A549 (cell line): ENCODE data around the gene ISL1. TPM values are rescaled to one million over a fixed set of nuclear protein-coding genes. Genes with fewer than 3 reads are reported as not detected.

Experiments
- ATAC-seq, 2 experiments: fragments of 200-7000 bp in 1 of 2; fragments of >200 bp in 1 of 2; cut with Nextera tagmentation in 1 of 2; cut with Tn5 transposase in 1 of 2; 3 replicates each; pipeline versions ENCODE4 v1.8.0 to v1.9.1; 2018 to 2020; ENCODE audit warnings: mild to moderate bottlenecking in 1 of 2, moderate library complexity in 1 of 2
- CTCF ChIA-PET: fragments of 300-600 bp; sonication (Branson Sonifier 250); formaldehyde crosslinking; extraction: SDS; loops from one replicate; lab custom pipeline; 2021; ENCODE audit warnings: antibody characterized with exemption, inconsistent platforms; lab: Yijun Ruan, JAX
- POLR2A ChIA-PET: fragments of 350-600 bp; formaldehyde crosslinking; extraction: SDS; loops from one replicate; lab custom pipeline; 2021; ENCODE audit warnings: antibody characterized with exemption, inconsistent platforms; lab: Yijun Ruan, JAX
- DNase-seq, 2 experiments: peaks; one replicate each; pipeline versions ENCODE4 v3.0.0 to v3.0.0-alpha.2; 2011 to 2016; ENCODE audit warnings: low read depth in 1 of 2, low spot score in 1 of 2
- FAIRE-seq: peaks from 2 replicates; lab custom pipeline; 2011; peaks lifted over from hg19 to GRCh38; lab: Jason Lieb, UNC
- H3K27ac ChIP-seq, 2 experiments: fragments of >200 bp; sonication (Bioruptor Twin); formaldehyde crosslinking; 3 replicates each; pipeline ENCODE4 v1.5.1; 2016 to 2017
- H3K4me1 ChIP-seq: fragments of >200 bp; sonication (Bioruptor Twin); formaldehyde crosslinking; 3 replicates; pipeline ENCODE4 v1.6.1; 2016
- H3K4me2 ChIP-seq: fragments of >200 bp; sonication (Bioruptor Twin); formaldehyde crosslinking; 3 replicates; pipeline ENCODE4 v1.6.1; 2016
- H3K4me3 ChIP-seq: fragments of >200 bp; sonication (Bioruptor Twin); formaldehyde crosslinking; 3 replicates; pipeline ENCODE4 v1.5.1; 2016
- H3K9me3 ChIP-seq: fragments of >200 bp; sonication (Bioruptor Twin); formaldehyde crosslinking; 3 replicates; pipeline ENCODE4 v1.6.1; 2016
- BHLHE40 ChIP-seq: IDR thresholded peaks from 2 replicates; pipeline ENCODE4 v1.6.1; 2012; ENCODE audit warnings: low read depth, low read length, inconsistent platforms
- CEBPB ChIP-seq, 2 experiments: fragments of >200 bp in 1 of 2; sonication (Bioruptor Twin) in 1 of 2; formaldehyde crosslinking in 1 of 2; IDR thresholded peaks; 2 replicates each; pipeline ENCODE4 v1.6.1; 2012 to 2016
- CHD4 ChIP-seq: fragments of 200-600 bp; sonication (generic); IDR thresholded peaks from 2 replicates; pipeline ENCODE4 v1.6.1; 2016; ENCODE audit warnings: antibody characterized with exemption, mild to moderate bottlenecking, borderline replicate concordance
- EHF ChIP-seq: fragments of 250-450 bp; sonication (Bioruptor Pico); IDR thresholded peaks from 2 replicates; pipeline ENCODE4 v1.5.0; 2020; ENCODE audit warnings: mild to moderate bottlenecking
- EP300 ChIP-seq, 2 experiments: fragments of >200 bp; sonication (Bioruptor Twin); formaldehyde crosslinking; IDR thresholded peaks; 2 replicates in 1 of 2; 3 replicates in 1 of 2; pipeline ENCODE4 v1.6.1; 2016 to 2017
- FOSB ChIP-seq: fragments of 250-450 bp; sonication (Bioruptor Pico); IDR thresholded peaks from 2 replicates; pipeline ENCODE4 v1.5.0; 2020; ENCODE audit warnings: mild to moderate bottlenecking, moderate library complexity
- GATA3 ChIP-seq: IDR thresholded peaks from 2 replicates; pipeline ENCODE4 v1.6.1; 2012; ENCODE audit warnings: borderline replicate concordance
- HEYL ChIP-seq: fragments of 250-450 bp; sonication (Bioruptor Pico); IDR thresholded peaks from 2 replicates; pipeline ENCODE4 v1.8.0; 2021; ENCODE audit warnings: mild to moderate bottlenecking, moderate library complexity
- HOXB13 ChIP-seq: fragments of 250-450 bp; sonication (Bioruptor Pico); IDR thresholded peaks from 2 replicates; pipeline ENCODE4 v1.5.0; 2020; ENCODE audit warnings: low read depth, mild to moderate bottlenecking, moderate library complexity
- JUN ChIP-seq, 2 experiments: fragments of >200 bp; sonication (Bioruptor Twin); formaldehyde crosslinking; IDR thresholded peaks; 2 replicates in 1 of 2; 3 replicates in 1 of 2; pipeline ENCODE4 v1.6.1; 2016 to 2017
- KDM5A ChIP-seq: fragments of 200-600 bp; sonication (generic); IDR thresholded peaks from 2 replicates; pipeline ENCODE4 v1.6.1; 2016; ENCODE audit warnings: antibody characterized with exemption, mild to moderate bottlenecking
- NFE2L2 ChIP-seq: fragments of 150-350 bp; conservative IDR thresholded peaks from 2 replicates; pipeline ENCODE4 v1.6.1; 2014; ENCODE audit warnings: low read length
- NR3C1 ChIP-seq: fragments of >200 bp; sonication (Bioruptor Twin); formaldehyde crosslinking; IDR thresholded peaks from 3 replicates; pipeline ENCODE4 v1.6.1; 2017
- PHF8 ChIP-seq: fragments of 200-600 bp; sonication (generic); IDR thresholded peaks from 2 replicates; pipeline ENCODE4 v1.6.1; 2016; ENCODE audit warnings: low read depth, mild to moderate bottlenecking, antibody characterized with exemption, moderate library complexity, borderline replicate concordance
- RARB ChIP-seq: fragments of 250-450 bp; sonication (Bioruptor Pico); IDR thresholded peaks from 2 replicates; pipeline ENCODE4 v1.8.0; 2021; ENCODE audit warnings: mild to moderate bottlenecking, moderate library complexity
- RNF2 ChIP-seq: fragments of 200-600 bp; sonication (generic); IDR thresholded peaks from 2 replicates; pipeline ENCODE4 v1.6.1; 2016; ENCODE audit warnings: low read depth, mild to moderate bottlenecking, antibody characterized with exemption, moderate library complexity, borderline replicate concordance
- SREBF2 ChIP-seq: fragments of 450-650 bp; IDR thresholded peaks from 2 replicates; pipeline ENCODE4 v1.6.1; 2014; ENCODE audit warnings: mild to moderate bottlenecking, moderate library complexity
- ZFP36 ChIP-seq: fragments of 450-650 bp; IDR thresholded peaks from 2 replicates; pipeline ENCODE4 v1.6.1; 2014; ENCODE audit warnings: borderline replicate concordance; ENCODE audit not compliant: partially characterized antibody
- ZSCAN20 ChIP-seq: fragments of 250-450 bp; sonication (Bioruptor Pico); IDR thresholded peaks from 2 replicates; pipeline ENCODE4 v1.8.0; 2022; ENCODE audit warnings: mild to moderate bottlenecking, moderate library complexity
- WGBS: methylation state at CpG from one replicate; pipeline ENCODE4 v1.1.6; 2017; ENCODE audit errors: missing lambda C conversion rate; 5-methylcytosine and 5-hydroxymethylcytosine counted together
- polyA plus RNA-seq, 4 experiments: library from polyadenylated mRNA; depleted of rRNA in 3 of 4; stranded (reverse); fragments of >200 nt; fragmentation: RNase III in 1 of 4; extraction: RNeasy Plus Mini Kit Qiagen cat#74134 plus additional on column Dnase treatment in 1 of 4; gene quantifications; 2 replicates in 3 of 4; 3 replicates in 1 of 4; pipeline ENCODE4 v1.2.3, GENCODE V29; 2011 to 2017
- TF ChIP-seq, protein P1 (sequence below): fragments of 150-350 bp; IDR thresholded peaks from 2 replicates; pipeline ENCODE4 v1.6.1; 2014; ENCODE audit warnings: low read depth, mild to moderate bottlenecking, low read length
- TF ChIP-seq, protein P2 (sequence below): fragments of 450-650 bp; IDR thresholded peaks from 2 replicates; pipeline ENCODE4 v1.6.1; 2014; ENCODE audit warnings: antibody characterized with exemption
- TF ChIP-seq, protein P3 (sequence below): IDR thresholded peaks from 2 replicates; pipeline ENCODE4 v1.6.1; 2012
- TF ChIP-seq, protein P4 (sequence below): fragments of 250-450 bp; sonication (Bioruptor Pico); IDR thresholded peaks from 2 replicates; pipeline ENCODE4 v1.5.0; 2020; ENCODE audit warnings: low read depth, mild to moderate bottlenecking, moderate library complexity
- TF ChIP-seq, protein P5 (sequence below): fragments of >200 bp; sonication (Bioruptor Twin); formaldehyde crosslinking; IDR thresholded peaks from 3 replicates; pipeline ENCODE4 v1.5.1; 2016
- TF ChIP-seq, protein P6 (sequence below): IDR thresholded peaks from 2 replicates; pipeline ENCODE4 v1.6.1; 2012

ISL1 gene
- polyA plus RNA-seq, 2 of the 4 experiments (the other 2 are of a cell fraction), result not detected

DNA sequence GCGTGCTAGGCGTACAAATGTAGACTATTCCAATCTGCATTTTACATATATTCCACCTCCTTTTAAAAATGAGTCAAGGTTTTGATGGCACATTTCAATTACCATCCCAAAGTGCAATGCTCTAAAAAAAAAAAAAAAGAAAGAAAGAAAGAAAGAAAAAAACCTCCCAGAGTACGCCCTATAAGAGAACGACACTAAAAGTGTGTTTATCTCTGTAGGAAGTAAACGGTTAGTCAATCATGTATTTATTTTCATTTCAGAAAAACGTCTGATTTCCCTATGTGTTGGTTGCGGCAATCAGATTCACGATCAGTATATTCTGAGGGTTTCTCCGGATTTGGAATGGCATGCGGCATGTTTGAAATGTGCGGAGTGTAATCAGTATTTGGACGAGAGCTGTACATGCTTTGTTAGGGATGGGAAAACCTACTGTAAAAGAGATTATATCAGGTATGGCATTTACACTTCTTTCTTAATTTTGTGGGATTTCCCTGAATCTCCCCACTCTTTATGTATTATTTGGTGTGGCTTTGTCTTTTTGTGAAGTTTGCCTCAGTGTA is 1.1 kb downstream of the ISL1 start (continued):
- TF ChIP-seq, protein P1, sequence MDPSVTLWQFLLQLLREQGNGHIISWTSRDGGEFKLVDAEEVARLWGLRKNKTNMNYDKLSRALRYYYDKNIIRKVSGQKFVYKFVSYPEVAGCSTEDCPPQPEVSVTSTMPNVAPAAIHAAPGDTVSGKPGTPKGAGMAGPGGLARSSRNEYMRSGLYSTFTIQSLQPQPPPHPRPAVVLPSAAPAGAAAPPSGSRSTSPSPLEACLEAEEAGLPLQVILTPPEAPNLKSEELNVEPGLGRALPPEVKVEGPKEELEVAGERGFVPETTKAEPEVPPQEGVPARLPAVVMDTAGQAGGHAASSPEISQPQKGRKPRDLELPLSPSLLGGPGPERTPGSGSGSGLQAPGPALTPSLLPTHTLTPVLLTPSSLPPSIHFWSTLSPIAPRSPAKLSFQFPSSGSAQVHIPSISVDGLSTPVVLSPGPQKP, result no peak
- TF ChIP-seq CEBPB (IDR thresholded peaks at IDR 0.05) (no peak), RNF2 (no peak), CHD4 (no peak), RARB (CRISPR knock-in tag) (no peak), ZFP36 (no peak)
- TF ChIP-seq, all 56 proteins: peak for 0

DNA sequence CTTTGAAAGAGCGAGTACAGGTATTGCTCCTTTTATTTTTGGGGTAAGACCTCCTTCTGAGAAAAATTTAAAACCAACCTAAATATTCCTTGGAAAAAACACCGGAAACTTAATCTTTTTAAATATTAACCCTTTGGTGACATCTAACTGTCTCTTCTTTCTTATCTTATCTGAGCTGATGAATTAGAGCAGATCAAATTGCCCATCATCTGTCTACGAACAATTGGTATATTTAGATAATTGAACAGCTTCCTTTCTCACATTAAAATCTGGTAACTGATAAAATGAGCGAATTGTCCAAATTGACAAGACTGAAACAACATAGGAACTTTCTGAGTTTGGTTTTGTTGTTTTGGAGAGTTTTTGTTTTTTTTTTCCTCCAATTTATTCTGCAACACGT is 2.0 kb downstream of the ISL1 start:
- Histone ChIP-seq H3K4me2 (no peak overlapping the region), H3K9me3 (0 out of 3 replicates have a peak, but pooled peaks cover 3% of the 10 kb centered on the region), H3K4me3 (no peak overlapping the region), H3K27ac (no peak overlapping the region), H3K4me1 (no peaks in the 10 kb centered on the region)
- ChIA-PET CTCF (no interaction called here), POLR2A (no interaction called here)
- ATAC-seq (no peak), DNase-seq (no peak), FAIRE-seq (no peak)
- WGBS, result 10% methylated on average over 5 of the region's 5 CpGs
- TF ChIP-seq EHF (CRISPR knock-in tag) (no peak), EP300 (IDR thresholded peaks at IDR 0.05) (no peak), HOXB13 (CRISPR knock-in tag) (no peak), FOSB (no peak), SREBF2 (no peak), KDM5A (no peak), PHF8 (no peak), NFE2L2 (no peak), NR3C1 (no peak), BHLHE40 (no peak), CEBPB (IDR thresholded peaks at IDR 0.05) (no peak), HEYL (no peak), ZSCAN20 (CRISPR knock-in tag) (no peak), GATA3 (no peak), JUN (IDR thresholded peaks at IDR 0.05) (no peak)
- TF ChIP-seq, protein P2, sequence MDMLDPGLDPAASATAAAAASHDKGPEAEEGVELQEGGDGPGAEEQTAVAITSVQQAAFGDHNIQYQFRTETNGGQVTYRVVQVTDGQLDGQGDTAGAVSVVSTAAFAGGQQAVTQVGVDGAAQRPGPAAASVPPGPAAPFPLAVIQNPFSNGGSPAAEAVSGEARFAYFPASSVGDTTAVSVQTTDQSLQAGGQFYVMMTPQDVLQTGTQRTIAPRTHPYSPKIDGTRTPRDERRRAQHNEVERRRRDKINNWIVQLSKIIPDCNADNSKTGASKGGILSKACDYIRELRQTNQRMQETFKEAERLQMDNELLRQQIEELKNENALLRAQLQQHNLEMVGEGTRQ, result no peak
- TF ChIP-seq, protein P3, sequence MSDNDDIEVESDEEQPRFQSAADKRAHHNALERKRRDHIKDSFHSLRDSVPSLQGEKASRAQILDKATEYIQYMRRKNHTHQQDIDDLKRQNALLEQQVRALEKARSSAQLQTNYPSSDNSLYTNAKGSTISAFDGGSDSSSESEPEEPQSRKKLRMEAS, result no peak
- TF ChIP-seq, protein P4, sequence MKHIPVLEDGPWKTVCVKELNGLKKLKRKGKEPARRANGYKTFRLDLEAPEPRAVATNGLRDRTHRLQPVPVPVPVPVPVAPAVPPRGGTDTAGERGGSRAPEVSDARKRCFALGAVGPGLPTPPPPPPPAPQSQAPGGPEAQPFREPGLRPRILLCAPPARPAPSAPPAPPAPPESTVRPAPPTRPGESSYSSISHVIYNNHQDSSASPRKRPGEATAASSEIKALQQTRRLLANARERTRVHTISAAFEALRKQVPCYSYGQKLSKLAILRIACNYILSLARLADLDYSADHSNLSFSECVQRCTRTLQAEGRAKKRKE (CRISPR knock-in tag), result no peak
- TF ChIP-seq, protein P5, sequence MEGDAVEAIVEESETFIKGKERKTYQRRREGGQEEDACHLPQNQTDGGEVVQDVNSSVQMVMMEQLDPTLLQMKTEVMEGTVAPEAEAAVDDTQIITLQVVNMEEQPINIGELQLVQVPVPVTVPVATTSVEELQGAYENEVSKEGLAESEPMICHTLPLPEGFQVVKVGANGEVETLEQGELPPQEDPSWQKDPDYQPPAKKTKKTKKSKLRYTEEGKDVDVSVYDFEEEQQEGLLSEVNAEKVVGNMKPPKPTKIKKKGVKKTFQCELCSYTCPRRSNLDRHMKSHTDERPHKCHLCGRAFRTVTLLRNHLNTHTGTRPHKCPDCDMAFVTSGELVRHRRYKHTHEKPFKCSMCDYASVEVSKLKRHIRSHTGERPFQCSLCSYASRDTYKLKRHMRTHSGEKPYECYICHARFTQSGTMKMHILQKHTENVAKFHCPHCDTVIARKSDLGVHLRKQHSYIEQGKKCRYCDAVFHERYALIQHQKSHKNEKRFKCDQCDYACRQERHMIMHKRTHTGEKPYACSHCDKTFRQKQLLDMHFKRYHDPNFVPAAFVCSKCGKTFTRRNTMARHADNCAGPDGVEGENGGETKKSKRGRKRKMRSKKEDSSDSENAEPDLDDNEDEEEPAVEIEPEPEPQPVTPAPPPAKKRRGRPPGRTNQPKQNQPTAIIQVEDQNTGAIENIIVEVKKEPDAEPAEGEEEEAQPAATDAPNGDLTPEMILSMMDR, result no peak
- TF ChIP-seq, protein P6, sequence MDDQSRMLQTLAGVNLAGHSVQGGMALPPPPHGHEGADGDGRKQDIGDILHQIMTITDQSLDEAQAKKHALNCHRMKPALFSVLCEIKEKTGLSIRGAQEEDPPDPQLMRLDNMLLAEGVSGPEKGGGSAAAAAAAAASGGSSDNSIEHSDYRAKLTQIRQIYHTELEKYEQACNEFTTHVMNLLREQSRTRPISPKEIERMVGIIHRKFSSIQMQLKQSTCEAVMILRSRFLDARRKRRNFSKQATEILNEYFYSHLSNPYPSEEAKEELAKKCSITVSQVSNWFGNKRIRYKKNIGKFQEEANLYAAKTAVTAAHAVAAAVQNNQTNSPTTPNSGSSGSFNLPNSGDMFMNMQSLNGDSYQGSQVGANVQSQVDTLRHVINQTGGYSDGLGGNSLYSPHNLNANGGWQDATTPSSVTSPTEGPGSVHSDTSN, result no peak
